ENCODE measurements around the gene PKLR.

PKLR gene

GRCh38 chr1:155256058-155256852, 45.0 kb downstream of the PKLR start:
- no peak for TF ChIP-seq POLR2AphosphoS5 (IDR thresholded peaks at IDR 0.05; ENCODE audit: low read depth, low read length)
- TF ChIP-seq, protein P1, sequence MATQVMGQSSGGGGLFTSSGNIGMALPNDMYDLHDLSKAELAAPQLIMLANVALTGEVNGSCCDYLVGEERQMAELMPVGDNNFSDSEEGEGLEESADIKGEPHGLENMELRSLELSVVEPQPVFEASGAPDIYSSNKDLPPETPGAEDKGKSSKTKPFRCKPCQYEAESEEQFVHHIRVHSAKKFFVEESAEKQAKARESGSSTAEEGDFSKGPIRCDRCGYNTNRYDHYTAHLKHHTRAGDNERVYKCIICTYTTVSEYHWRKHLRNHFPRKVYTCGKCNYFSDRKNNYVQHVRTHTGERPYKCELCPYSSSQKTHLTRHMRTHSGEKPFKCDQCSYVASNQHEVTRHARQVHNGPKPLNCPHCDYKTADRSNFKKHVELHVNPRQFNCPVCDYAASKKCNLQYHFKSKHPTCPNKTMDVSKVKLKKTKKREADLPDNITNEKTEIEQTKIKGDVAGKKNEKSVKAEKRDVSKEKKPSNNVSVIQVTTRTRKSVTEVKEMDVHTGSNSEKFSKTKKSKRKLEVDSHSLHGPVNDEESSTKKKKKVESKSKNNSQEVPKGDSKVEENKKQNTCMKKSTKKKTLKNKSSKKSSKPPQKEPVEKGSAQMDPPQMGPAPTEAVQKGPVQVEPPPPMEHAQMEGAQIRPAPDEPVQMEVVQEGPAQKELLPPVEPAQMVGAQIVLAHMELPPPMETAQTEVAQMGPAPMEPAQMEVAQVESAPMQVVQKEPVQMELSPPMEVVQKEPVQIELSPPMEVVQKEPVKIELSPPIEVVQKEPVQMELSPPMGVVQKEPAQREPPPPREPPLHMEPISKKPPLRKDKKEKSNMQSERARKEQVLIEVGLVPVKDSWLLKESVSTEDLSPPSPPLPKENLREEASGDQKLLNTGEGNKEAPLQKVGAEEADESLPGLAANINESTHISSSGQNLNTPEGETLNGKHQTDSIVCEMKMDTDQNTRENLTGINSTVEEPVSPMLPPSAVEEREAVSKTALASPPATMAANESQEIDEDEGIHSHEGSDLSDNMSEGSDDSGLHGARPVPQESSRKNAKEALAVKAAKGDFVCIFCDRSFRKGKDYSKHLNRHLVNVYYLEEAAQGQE (IDR thresholded peaks at IDR 0.05; ENCODE audit: insufficient read depth in 1 of 2, low read depth in 2 of 2, low read length in 2 of 2) = no peak
- TF ChIP-seq SIN3A (IDR thresholded peaks at IDR 0.05; ENCODE audit: borderline replicate concordance, insufficient read depth, low read length) = no peak
- no peak for TF ChIP-seq FOXP2 (optimal IDR thresholded peaks at IDR 0.05; ENCODE audit: borderline replicate concordance, extremely low read depth, extremely low read length, insufficient read depth)
- TF ChIP-seq TAF1 (IDR thresholded peaks at IDR 0.05; ENCODE audit: borderline replicate concordance, insufficient read depth, low read length) = no peak

DNA sequence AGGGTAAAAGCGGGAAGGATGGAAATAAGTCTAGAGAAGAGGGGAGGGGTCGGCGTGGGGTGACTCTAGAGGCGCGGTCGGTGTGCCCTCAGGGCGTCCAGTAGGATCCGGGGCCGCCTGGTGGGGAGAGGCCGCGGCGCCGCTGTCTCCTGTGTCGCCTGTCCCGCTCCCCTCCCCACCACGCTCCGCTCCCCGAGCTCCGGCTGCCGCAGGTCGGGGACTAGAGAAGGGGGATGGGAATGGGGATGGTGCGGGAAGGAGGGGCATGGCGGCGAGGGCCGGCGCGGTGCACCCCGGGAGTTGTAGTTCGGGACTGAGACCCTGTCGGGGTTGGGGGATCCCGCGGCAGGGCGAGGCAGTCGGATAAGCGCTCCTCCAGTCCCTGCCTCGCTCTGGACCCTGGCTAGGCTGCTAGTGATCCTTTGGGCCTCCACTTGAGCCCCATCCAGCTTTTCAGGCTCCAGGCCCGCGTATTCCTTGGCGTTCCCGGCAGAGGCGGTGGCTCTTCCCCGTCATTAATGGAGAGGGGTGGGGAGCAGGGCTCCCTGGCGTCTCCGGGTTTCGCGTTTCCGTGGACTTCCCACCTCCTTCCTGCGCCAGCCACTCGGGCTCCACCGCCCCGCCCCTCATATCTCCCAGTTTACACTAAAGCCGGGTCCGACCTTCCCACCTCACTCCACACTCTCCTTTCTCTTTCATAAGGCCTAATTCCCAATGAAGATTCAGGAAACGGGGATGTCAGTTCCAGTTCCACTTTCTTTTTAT, 45.8 kb downstream of the PKLR start, which contains the start of gene ENTREP3:
ENTREP3 (minus strand) TSS at position 241 of the 765 bp plus-strand sequence. CDS start 606 bp downstream, outside the sequence.
- TF ChIP-seq TAF1 (IDR thresholded peaks at IDR 0.05; ENCODE audit: borderline replicate concordance, insufficient read depth, low read length) (peak; percentile 96), POLR2AphosphoS5 (IDR thresholded peaks at IDR 0.05; ENCODE audit: low read depth, low read length) (peak; percentile 96), SIN3A (IDR thresholded peaks at IDR 0.05; ENCODE audit: borderline replicate concordance, insufficient read depth, low read length) (peak; percentile 89; the same call in 1 of the 2 replicates), FOXP2 (optimal IDR thresholded peaks at IDR 0.05; ENCODE audit: borderline replicate concordance, extremely low read depth, extremely low read length, insufficient read depth) (no peak)
- TF ChIP-seq, protein P1 (IDR thresholded peaks at IDR 0.05; ENCODE audit: insufficient read depth in 1 of 2, low read depth in 2 of 2, low read length in 2 of 2) = 0 out of 4 replicates have a peak, but pooled peaks of 1 of the 2 experiments have one; percentile 52

GRCh38 chr1:155254714-155255242, 46.5 kb downstream of the PKLR start:
- TF ChIP-seq FOXP2 (optimal IDR thresholded peaks at IDR 0.05; ENCODE audit: borderline replicate concordance, extremely low read depth, extremely low read length, insufficient read depth) = no peak
- TF ChIP-seq, protein P1 (IDR thresholded peaks at IDR 0.05; ENCODE audit: insufficient read depth in 1 of 2, low read depth in 2 of 2, low read length in 2 of 2) = no peak
- TF ChIP-seq SIN3A (IDR thresholded peaks at IDR 0.05; ENCODE audit: borderline replicate concordance, insufficient read depth, low read length) = no peak
- no peak for TF ChIP-seq TAF1 (IDR thresholded peaks at IDR 0.05; ENCODE audit: borderline replicate concordance, insufficient read depth, low read length)
- no peak for TF ChIP-seq POLR2AphosphoS5 (IDR thresholded peaks at IDR 0.05; ENCODE audit: low read depth, low read length)

DNA sequence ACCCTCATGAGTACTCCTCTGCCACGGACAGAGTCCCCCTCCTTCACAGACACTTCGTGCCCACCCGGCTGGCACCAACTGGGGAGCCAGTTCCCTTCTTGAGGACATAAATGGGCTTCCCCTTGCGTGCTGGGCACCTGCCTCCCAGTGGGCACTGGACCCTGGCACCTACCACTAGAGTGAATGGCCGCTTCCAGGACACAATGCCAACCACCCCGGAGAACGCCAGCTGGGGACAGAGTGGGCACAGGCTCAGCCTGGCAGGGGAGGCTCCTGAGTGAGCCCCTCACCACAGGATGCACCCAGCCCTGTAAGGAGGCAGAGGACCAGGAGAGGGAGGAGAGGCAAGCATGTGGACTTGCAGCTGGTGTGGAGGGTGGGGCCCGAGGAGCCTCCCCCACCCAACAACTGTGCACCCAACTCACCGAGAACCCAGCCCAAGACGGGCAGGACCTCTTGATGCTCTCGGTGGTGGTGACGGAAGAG, 47.0 kb downstream of the PKLR start:
- TF ChIP-seq, protein P1 (IDR thresholded peaks at IDR 0.05; ENCODE audit: insufficient read depth in 1 of 2, low read depth in 2 of 2, low read length in 2 of 2) = no peak
- TF ChIP-seq TAF1 (IDR thresholded peaks at IDR 0.05; ENCODE audit: borderline replicate concordance, insufficient read depth, low read length) (no peak), FOXP2 (optimal IDR thresholded peaks at IDR 0.05; ENCODE audit: borderline replicate concordance, extremely low read depth, extremely low read length, insufficient read depth) (no peak), SIN3A (IDR thresholded peaks at IDR 0.05; ENCODE audit: borderline replicate concordance, insufficient read depth, low read length) (no peak), POLR2AphosphoS5 (IDR thresholded peaks at IDR 0.05; ENCODE audit: low read depth, low read length) (no peak)

All from PFSK-1 (cell line).